Measurements from ENCODE around the gene OLFML2A. TPM values are rescaled to one million over a fixed set of nuclear protein-coding genes. Genes with fewer than 3 reads are reported as not detected.

Gene OLFML2A
- total and polyA plus RNA-seq, 2 of the 13 experiments (the other 11 are each of a cell fraction or from before 2014, with no cell fraction given): 0.01 to 0.02 TPM

GRCh38 chr9:124849801-124850200, 72.9 kb downstream of the OLFML2A start (continued):
- TF ChIP-seq ZNF687 (CRISPR knock-in tag; IDR thresholded peaks at IDR 0.05): no peak
- peak; percentile 27 for TF ChIP-seq SKI (IDR thresholded peaks at IDR 0.05; ENCODE audit: partially characterized antibody)
- no peak for TF ChIP-seq NR2F6 (IDR thresholded peaks at IDR 0.05)
- TF ChIP-seq NR2F6 (CRISPR knock-in tag; IDR thresholded peaks at IDR 0.05): peak; percentile 22; the same call in 1 of the 2 replicates
- no peak for TF ChIP-seq SOX6 (IDR thresholded peaks at IDR 0.05)
- 0 out of 2 replicates have a peak, but pooled peaks have one; percentile 28 for TF ChIP-seq SOX6 (CRISPR knock-in tag; IDR thresholded peaks at IDR 0.05)
- no peak for TF ChIP-seq ZSCAN9 (CRISPR knock-in tag; IDR thresholded peaks at IDR 0.05; ENCODE audit: borderline replicate concordance)
- TF ChIP-seq GATAD2A (CRISPR knock-in tag; IDR thresholded peaks at IDR 0.05): peak; percentile 25; the same call in 1 of the 2 replicates

GRCh38 chr9:124852121-124852828, 75.3 kb downstream of the OLFML2A start:
- BruUV-seq (replicated peaks): no TSS peak
- no peak overlapping the region for H3K9ac ChIP-seq (ENCODE audit: insufficient read depth, low read depth, low read length)
- TF ChIP-seq, protein P1, sequence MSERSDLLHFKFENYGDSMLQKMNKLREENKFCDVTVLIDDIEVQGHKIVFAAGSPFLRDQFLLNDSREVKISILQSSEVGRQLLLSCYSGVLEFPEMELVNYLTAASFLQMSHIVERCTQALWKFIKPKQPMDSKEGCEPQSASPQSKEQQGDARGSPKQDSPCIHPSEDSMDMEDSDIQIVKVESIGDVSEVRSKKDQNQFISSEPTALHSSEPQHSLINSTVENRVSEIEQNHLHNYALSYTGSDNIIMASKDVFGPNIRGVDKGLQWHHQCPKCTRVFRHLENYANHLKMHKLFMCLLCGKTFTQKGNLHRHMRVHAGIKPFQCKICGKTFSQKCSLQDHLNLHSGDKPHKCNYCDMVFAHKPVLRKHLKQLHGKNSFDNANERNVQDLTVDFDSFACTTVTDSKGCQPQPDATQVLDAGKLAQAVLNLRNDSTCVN (CRISPR knock-in tag; IDR thresholded peaks at IDR 0.05; ENCODE audit: borderline replicate concordance): no peak
- no peak for TF ChIP-seq ZNF296 (CRISPR knock-in tag; conservative IDR thresholded peaks at IDR 0.05)
- no peak for TF ChIP-seq HOXD1 (CRISPR knock-in tag; IDR thresholded peaks at IDR 0.05)

More at GRCh38 chr9:124852121-124852828, 75.3 kb downstream of the OLFML2A start:
- Histone ChIP-seq H3K4me1 (ENCODE audit: insufficient read depth, low read length) (peaks cover 42% of the 10 kb centered on the region), H3K27ac (ENCODE audit: extremely low read length, insufficient read depth, low read length) (no peak overlapping the region), H3K36me3 (replicated peaks in 1 of 2; ENCODE audit: control insufficient read depth in 1 of 2, insufficient read depth in 2 of 2, low read length in 2 of 2) (peaks cover 0 to 4% of the 10 kb centered on the region in 2 experiments; a peak in 2 of 5 replicates), H3K4me2 (ENCODE audit: low read depth, low read length) (peak overlapping the region; percentile 86), H3K4me3 (replicated peaks in 1 of 3; ENCODE audit: insufficient read depth in 1 of 3, low read depth in 2 of 3, low read length in 3 of 3) (peak overlapping the region; percentile 24 to 69 (median 54); a peak in 5 of 6 replicates), H3K79me2 (ENCODE audit: insufficient read depth, low read length) (no peaks in the 10 kb centered on the region), H3K9me3 (ENCODE audit: low read length) (no peaks in the 10 kb centered on the region), H2AFZ (ENCODE audit: low read length) (no peak overlapping the region), H4K20me1 (ENCODE audit: insufficient read depth, low read length) (peaks cover under 1% of the 10 kb centered on the region; the same call in 1 of the 2 replicates), H3K27me3 (ENCODE audit: control insufficient read depth in 1 of 2, insufficient read depth in 2 of 2, low read length in 2 of 2) (no peaks in the 10 kb centered on the region; a peak in 2 of 5 replicates)
- in situ Hi-C loops (cut with HindIII; ENCODE audit: extremely low pct_ligation_motif_present, low pct_unique_long_range_greater_than_20kb) (loop anchor here (5.0 kb wide), 1 partner anchor 80 kb away; the partner anchor contains the start of gene NR6A1), intact Hi-C loops (cut with micrococcal nuclease; ENCODE audit: unreplicated experiment) (loop anchor here (1.0 to 2.0 kb wide), 2 partner anchors 57 to 78 kb away; no protein-coding TSS in a partner anchor)
- POLR2A ChIA-PET: interaction anchor here (0.7 to 4.1 kb wide), 9 partner anchors 9 to 81 kb away, joined by 3 to 16 read pairs (median 4); partner anchors contain the start of genes ARPC5L, NR6A1, OLFML2A and RPL35
- ATAC-seq (no peak), FAIRE-seq (no peak), DNase-seq (ENCODE audit: low spot score) (no peak)
- CTCF ChIA-PET (ENCODE audit: low intra/inter-chr PET ratio, low total read pairs): interaction anchor here (0.8 to 3.4 kb wide), 6 partner anchors 12 to 141 kb away, joined by 5 to 167 read pairs (median 17); partner anchors contain the start of genes NR6A1 and OLFML2A
- 51% methylated on average over 9 of the region's 13 CpGs for WGBS (ENCODE audit: low lambda C conversion rate)

Data from HepG2 (cell line).